NCI-H1092 treated with DMSO at 0.1 percent for 48 hours (cell line): ENCODE results near the gene GABRR3.
A peak's percentile ranks its signal among the peaks of the same experiment; 100 is the strongest.

Experiments used
- DNase-seq: peaks from one replicate; lab custom pipeline; 2025; lab: John Stamatoyannopoulos, UW

Gene GABRR3

GRCh38 chr3:97988784-97989568 is 46.1 kb downstream of the GABRR3 start:
- no peak for DNase-seq

- DNase-seq: no peak
Observed at GRCh38 chr3:97987306-97987705, 47.8 kb downstream of the GABRR3 start.

GRCh38 chr3:97983933-97984491 is 51.1 kb downstream of the GABRR3 start:
- no peak for DNase-seq

- no peak for DNase-seq
Observed at GRCh38 chr3:97981886-97982285, 53.2 kb downstream of the GABRR3 start.

GRCh38 chr3:97979610-97980009 is 55.5 kb downstream of the GABRR3 start:
- DNase-seq: no peak

- DNase-seq: no peak
Observed at GRCh38 chr3:97975466-97975865, 59.6 kb downstream of the GABRR3 start.

- DNase-seq: no peak
Observed at GRCh38 chr3:97974996-97975395, 60.1 kb downstream of the GABRR3 start.

- no peak for DNase-seq
Observed at GRCh38 chr3:97972976-97973375, 62.1 kb downstream of the GABRR3 start.

GRCh38 chr3:97971679-97972567 is 63.2 kb downstream of the GABRR3 start, which contains the start of gene RIOX2:
Gene RIOX2 (minus strand): TSS chr3:97972431. CDS start chr3:97967593, 4,838 bp downstream.
- peak; percentile 48 for DNase-seq

GRCh38 chr3:97970956-97971620 is 64.0 kb downstream of the GABRR3 start:
- DNase-seq: no peak

- DNase-seq: no peak
Observed at GRCh38 chr3:97970156-97970555, 65.0 kb downstream of the GABRR3 start.

- no peak for DNase-seq
Observed at GRCh38 chr3:97969541-97969940, 65.6 kb downstream of the GABRR3 start.

- DNase-seq: no peak
Observed at GRCh38 chr3:97968376-97968775, 66.7 kb downstream of the GABRR3 start.

GRCh38 chr3:97967966-97968365 is 67.1 kb downstream of the GABRR3 start:
- no peak for DNase-seq

GRCh38 chr3:97960993-97961766 is 73.9 kb downstream of the GABRR3 start:
- no peak for DNase-seq

- DNase-seq: no peak
Observed at GRCh38 chr3:97960551-97960950, 74.6 kb downstream of the GABRR3 start.

- DNase-seq: no peak
Observed at GRCh38 chr3:97959872-97960271, 75.2 kb downstream of the GABRR3 start.

- no peak for DNase-seq
Observed at GRCh38 chr3:97958796-97959195, 76.3 kb downstream of the GABRR3 start.

GRCh38 chr3:97958396-97958795 is 76.7 kb downstream of the GABRR3 start:
- no peak for DNase-seq

- DNase-seq: peak; percentile 18
Observed at GRCh38 chr3:97957617-97958311, 77.4 kb downstream of the GABRR3 start.

- DNase-seq: no peak
Observed at GRCh38 chr3:97956051-97956450, 79.1 kb downstream of the GABRR3 start.
